K562 (cell line): ENCODE data around the gene AGAP3. TPM values are rescaled to one million over a fixed set of nuclear protein-coding genes. Genes with fewer than 3 reads are reported as not detected.
A peak's percentile ranks its signal among the peaks of the same experiment; 100 is the strongest.

Experiments used
- ATAC-seq: fragments of 200-7000 bp; cut with Tn5 transposase; 3 replicates; pipeline ENCODE4 v1.9.1; 2020; ENCODE audit warnings: moderate library complexity
- BruUV-seq: library from RNA; stranded (reverse); fragments of 400-500 nt; replicated peaks from 2 replicates; lab custom pipeline; 2021; lab: Mats Ljungman, UMichigan
- CTCF ChIA-PET: fragments of 300-600 bp; formaldehyde crosslinking; extraction: SDS; loops from one replicate; lab custom pipeline; 2021; ENCODE audit warnings: low intra/inter-chr PET ratio; lab: Yijun Ruan, JAX
- POLR2A ChIA-PET: fragments of 300-600, 350-650 bp; sonication (Branson Sonifier 250); formaldehyde crosslinking; extraction: SDS; loops from one replicate; lab custom pipeline; 2021; ENCODE audit warnings: antibody characterized with exemption, inconsistent platforms; lab: Yijun Ruan, JAX
- DNase-seq, 4 experiments: peaks; one replicate each; pipeline versions ENCODE4 v3.0.0 to v3.0.0-alpha.2; 2011 to 2018; ENCODE audit warnings: low spot score in 3 of 4, mixed read lengths in 3 of 4; ENCODE audit errors: extremely low read depth in 1 of 4
- FAIRE-seq: peaks from 2 replicates; lab custom pipeline; 2011; peaks lifted over from hg19 to GRCh38; lab: Jason Lieb, UNC
- H2AFZ ChIP-seq: 2 replicates; pipeline ENCODE4 v1.6.0; 2011; ENCODE audit warnings: low read depth, low read length, control low read depth, inconsistent platforms
- H3K27ac ChIP-seq: fragments of 200-600 bp; 3 replicates; pipeline ENCODE4 v1.8.0; 2011; ENCODE audit warnings: low read depth, mild to moderate bottlenecking, control low read depth, inconsistent platforms, low read length, moderate library complexity, mixed read lengths; ENCODE audit errors: extremely low read depth
- H3K27me3 ChIP-seq, 2 experiments: fragments of 300-600 bp in 1 of 2; 2 replicates in 1 of 2; 3 replicates in 1 of 2; pipeline versions ENCODE4 v1.6.0 to v1.8.0; 2011; ENCODE audit warnings: inconsistent platforms in 2 of 2, low read length in 2 of 2, mild to moderate bottlenecking in 1 of 2, mixed read lengths in 1 of 2, moderate library complexity in 1 of 2; ENCODE audit not compliant: control insufficient read depth in 2 of 2, insufficient read depth in 2 of 2
- H3K36me3 ChIP-seq: fragments of 300-600 bp; 3 replicates; pipeline ENCODE4 v1.8.0; 2011; ENCODE audit warnings: mild to moderate bottlenecking, low read length, inconsistent platforms; ENCODE audit not compliant: control insufficient read depth, insufficient read depth
- H3K4me1 ChIP-seq, 2 experiments: fragments of 200-600 bp in 1 of 2; replicated peaks in 1 of 2; 2 replicates in 1 of 2; 3 replicates in 1 of 2; pipeline versions ENCODE4 v1.5.1 to v1.8.0; 2011; ENCODE audit warnings: inconsistent platforms in 2 of 2, low read length in 2 of 2, mild to moderate bottlenecking in 1 of 2, mixed read lengths in 1 of 2, moderate library complexity in 1 of 2; ENCODE audit not compliant: control insufficient read depth in 2 of 2, insufficient read depth in 2 of 2
- H3K4me2 ChIP-seq: 2 replicates; pipeline ENCODE4 v1.6.1; 2011; ENCODE audit warnings: low read length, control low read depth, inconsistent platforms, mixed read lengths; ENCODE audit not compliant: insufficient read depth
- H3K4me3 ChIP-seq: fragments of 200-600 bp; sonication (generic), shearing (Covaris generic); 2 replicates; pipeline ENCODE4 v1.5.1; 2016; ENCODE audit warnings: control low read depth, inconsistent platforms
- H3K79me2 ChIP-seq: fragments of 200-600 bp; 3 replicates; pipeline ENCODE4 v1.8.0; 2011; ENCODE audit warnings: low read length, inconsistent platforms; ENCODE audit not compliant: control insufficient read depth, insufficient read depth
- H3K9ac ChIP-seq, 2 experiments: 2 replicates each; pipeline versions ENCODE4 v1.6.0 to v1.6.1; 2011; ENCODE audit warnings: low read depth in 2 of 2, low read length in 2 of 2, control low read depth in 1 of 2, inconsistent platforms in 1 of 2, mild to moderate bottlenecking in 1 of 2, mixed read lengths in 1 of 2; ENCODE audit not compliant: insufficient read depth in 1 of 2
- H3K9me1 ChIP-seq: one replicate; pipeline ENCODE4 v1.6.0; 2011; ENCODE audit warnings: inconsistent platforms, mild to moderate bottlenecking, low read length, moderate library complexity; ENCODE audit not compliant: control insufficient read depth, insufficient read depth
- H3K9me3 ChIP-seq: replicated peaks from 2 replicates; pipeline ENCODE4 v1.5.1; 2011; ENCODE audit warnings: low read depth, low read length, inconsistent platforms; ENCODE audit not compliant: control insufficient read depth, insufficient read depth
- H4K20me1 ChIP-seq: replicated peaks from 2 replicates; pipeline ENCODE4 v1.6.1; 2011; ENCODE audit warnings: low read length, inconsistent platforms, mixed read lengths; ENCODE audit not compliant: control insufficient read depth, insufficient read depth
- E4F1 ChIP-seq: fragments of 250-450 bp; sonication (Bioruptor Pico); IDR thresholded peaks from 2 replicates; pipeline ENCODE4 v1.5.0; 2021; ENCODE audit warnings: mild to moderate bottlenecking, borderline replicate concordance
- HMGN3 ChIP-seq: IDR thresholded peaks from 2 replicates; pipeline ENCODE4 v1.6.1; 2011; ENCODE audit warnings: borderline replicate concordance, low read depth, mild to moderate bottlenecking, mixed read lengths, low read length; ENCODE audit not compliant: insufficient read length; ENCODE audit errors: extremely low read depth
- ZNF696 ChIP-seq: fragments of 250-450 bp; sonication (Bioruptor Pico); conservative IDR thresholded peaks from 2 replicates; pipeline ENCODE4 v1.4.0; 2020; ENCODE audit warnings: mild to moderate bottlenecking, moderate library complexity
- ZNF699 ChIP-seq: fragments of 250-450 bp; sonication (Bioruptor Pico); IDR thresholded peaks from 2 replicates; pipeline ENCODE4 v1.8.0; 2021; ENCODE audit warnings: mild to moderate bottlenecking, moderate library complexity; ENCODE audit not compliant: insufficient replicate concordance
- WGBS: fragments of 100-300 bp; shearing (Covaris generic); methylation state at CpG from one replicate; pipeline ENCODE4 v1.1.6; 2016; ENCODE audit warnings: low coverage, mixed read lengths; ENCODE audit not compliant: insufficient coverage; ENCODE audit errors: missing lambda C conversion rate; 5-methylcytosine and 5-hydroxymethylcytosine counted together
- in situ Hi-C: fragments of 300-500 bp; cut with MboI; formaldehyde crosslinking; loops from 4 replicates; pipeline ENCODE4 v1.15.0; 2018; ENCODE audit warnings: inconsistent platforms, mixed read lengths
- intact Hi-C: fragments of 100-400 bp; cut with micrococcal nuclease; formaldehyde crosslinking; loops from 2 replicates; pipeline ENCODE4 v1.14.2; 2022
- polyA plus RNA-seq, 8 experiments: library from polyadenylated mRNA; depleted of rRNA in 4 of 8; stranded (reverse) in 5 of 8; unstranded in 3 of 8; fragments of >200 nt; fragmentation: Nextera tagmentation in 2 of 8; fragmentation: Illumina TruSeq in 1 of 8; extraction: Ambion mirVana in 2 of 8; extraction: Trizol in 1 of 8; gene quantifications; 2 replicates each; pipeline versions ENCODE4 v1.2.1 to v1.2.3, GENCODE V29; 2011 to 2014; ENCODE audit warnings: inconsistent platforms in 1 of 8, missing spikeins in 1 of 8
- total RNA-seq, 7 experiments: library from RNA; depleted of rRNA in 6 of 7; stranded (reverse); fragments of >200 nt in 6 of 7; fragmentation: Illumina TruSeq in 2 of 7; extraction: Trizol in 2 of 7; gene quantifications; 2 replicates each; pipeline versions ENCODE4 v1.2.1 to v1.2.3, GENCODE V29; 2011 to 2021; ENCODE audit warnings: low replicate concordance in 1 of 7
- TF ChIP-seq, protein P1 (sequence below), 3 experiments: fragments of 200-800 bp in 1 of 3; sonication (Bioruptor generic) in 1 of 3; sonication (generic) in 1 of 3; formaldehyde crosslinking in 1 of 3; IDR thresholded peaks; 2 replicates each; pipeline versions ENCODE4 v1.6.1 to v1.8.0; 2016 to 2022; ENCODE audit warnings: mild to moderate bottlenecking in 2 of 3, missing compliant biosample characterization in 2 of 3, missing genetic modification characterization in 2 of 3, missing genetic modification reagents in 1 of 3
- TF ChIP-seq, protein P2 (sequence below): fragments of 450-650 bp; IDR thresholded peaks from 2 replicates; pipeline ENCODE4 v1.6.1; 2018; ENCODE audit not compliant: partially characterized antibody

The AGAP3 gene
- total and polyA plus RNA-seq, 9 of the 15 experiments (the other 6 are each of a cell fraction or from before 2014, with no cell fraction given), result 3.4 to 208 (median 62.2) TPM

DNA sequence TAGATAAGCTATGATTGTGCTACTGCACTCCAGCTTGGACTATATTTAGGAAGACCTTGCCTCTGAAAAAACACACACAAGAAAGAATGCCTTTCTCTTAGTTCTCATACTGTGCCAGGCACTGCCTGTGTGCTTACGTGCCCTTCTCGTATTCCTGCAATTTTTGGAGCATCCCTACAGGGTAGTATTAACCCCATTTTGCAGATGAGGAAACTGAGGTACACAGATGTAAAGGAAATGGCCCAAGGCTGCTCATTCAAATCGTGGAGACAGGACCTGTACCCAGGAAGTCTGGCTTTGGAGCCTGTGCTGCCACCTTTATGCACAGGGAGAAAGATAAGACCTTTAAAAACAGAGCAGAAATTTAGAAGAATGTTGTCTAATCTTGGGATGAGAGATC, 16.7 kb downstream of the AGAP3 start (continued):
- no peak for TF ChIP-seq ZNF699 (CRISPR knock-in tag)

- Histone ChIP-seq H4K20me1 (peaks cover 58% of the 10 kb centered on the region), H3K9me1 (peaks cover 11% of the 10 kb centered on the region), H3K27me3 (no peaks in the 10 kb centered on the region), H3K27ac (no peak overlapping the region), H2AFZ (no peak overlapping the region), H3K79me2 (peaks cover 91% of the 10 kb centered on the region), H3K36me3 (peaks cover 66% of the 10 kb centered on the region), H3K9me3 (no peaks in the 10 kb centered on the region), H3K9ac (no peak overlapping the region), H3K4me3 (no peak overlapping the region), H3K4me1 (peaks cover 14 to 43% of the 10 kb centered on the region in 2 experiments), H3K4me2 (no peak overlapping the region)
- FAIRE-seq (peak; percentile 26), DNase-seq (no peak), ATAC-seq (no peak)
- CTCF ChIA-PET, result interaction anchor here (0.6 to 0.7 kb wide), 2 partner anchors 206 to 328 kb away, joined by 3 to 7 read pairs; no protein-coding TSS in a partner anchor
- POLR2A ChIA-PET, result interaction anchor here (0.6 to 4.7 kb wide), 5 partner anchors 10 to 48 kb away, joined by 3 to 31 read pairs (median 4); no protein-coding TSS in a partner anchor
- no TSS peak for BruUV-seq
- intact Hi-C loops (no loop called here), in situ Hi-C loops (no loop called here)
- 80% methylated on average over 12 of the region's 12 CpGs for WGBS
- TF ChIP-seq, protein P1, sequence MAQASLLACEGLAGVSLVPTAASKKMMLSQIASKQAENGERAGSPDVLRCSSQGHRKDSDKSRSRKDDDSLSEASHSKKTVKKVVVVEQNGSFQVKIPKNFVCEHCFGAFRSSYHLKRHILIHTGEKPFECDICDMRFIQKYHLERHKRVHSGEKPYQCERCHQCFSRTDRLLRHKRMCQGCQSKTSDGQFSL (CRISPR knock-in tag; IDR thresholded peaks at IDR 0.05), result peak; percentile 43; the same call in 1 of the 2 replicates
- TF ChIP-seq, protein P1 (tag; IDR thresholded peaks at IDR 0.05), result no peak
- TF ChIP-seq, protein P2, sequence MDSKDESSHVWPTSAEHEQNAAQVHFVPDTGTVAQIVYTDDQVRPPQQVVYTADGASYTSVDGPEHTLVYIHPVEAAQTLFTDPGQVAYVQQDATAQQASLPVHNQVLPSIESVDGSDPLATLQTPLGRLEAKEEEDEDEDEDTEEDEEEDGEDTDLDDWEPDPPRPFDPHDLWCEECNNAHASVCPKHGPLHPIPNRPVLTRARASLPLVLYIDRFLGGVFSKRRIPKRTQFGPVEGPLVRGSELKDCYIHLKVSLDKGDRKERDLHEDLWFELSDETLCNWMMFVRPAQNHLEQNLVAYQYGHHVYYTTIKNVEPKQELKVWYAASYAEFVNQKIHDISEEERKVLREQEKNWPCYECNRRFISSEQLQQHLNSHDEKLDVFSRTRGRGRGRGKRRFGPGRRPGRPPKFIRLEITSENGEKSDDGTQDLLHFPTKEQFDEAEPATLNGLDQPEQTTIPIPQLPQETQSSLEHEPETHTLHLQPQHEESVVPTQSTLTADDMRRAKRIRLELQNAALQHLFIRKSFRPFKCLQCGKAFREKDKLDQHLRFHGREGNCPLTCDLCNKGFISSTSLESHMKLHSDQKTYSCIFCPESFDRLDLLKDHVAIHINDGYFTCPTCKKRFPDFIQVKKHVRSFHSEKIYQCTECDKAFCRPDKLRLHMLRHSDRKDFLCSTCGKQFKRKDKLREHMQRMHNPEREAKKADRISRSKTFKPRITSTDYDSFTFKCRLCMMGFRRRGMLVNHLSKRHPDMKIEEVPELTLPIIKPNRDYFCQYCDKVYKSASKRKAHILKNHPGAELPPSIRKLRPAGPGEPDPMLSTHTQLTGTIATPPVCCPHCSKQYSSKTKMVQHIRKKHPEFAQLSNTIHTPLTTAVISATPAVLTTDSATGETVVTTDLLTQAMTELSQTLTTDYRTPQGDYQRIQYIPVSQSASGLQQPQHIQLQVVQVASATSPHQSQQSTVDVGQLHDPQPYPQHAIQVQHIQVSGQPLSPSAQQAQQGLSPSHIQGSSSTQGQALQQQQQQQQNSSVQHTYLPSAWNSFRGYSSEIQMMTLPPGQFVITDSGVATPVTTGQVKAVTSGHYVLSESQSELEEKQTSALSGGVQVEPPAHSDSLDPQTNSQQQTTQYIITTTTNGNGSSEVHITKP, result peak; percentile 81
- TF ChIP-seq ZNF696 (CRISPR knock-in tag) (no peak), HMGN3 (no peak), E4F1 (no peak)
Measured at GRCh38 chr7:151103973-151104372, 17.7 kb downstream of the AGAP3 start.
